Measurements from ENCODE around the gene DMRTC2.
A peak's percentile ranks its signal among the peaks of the same experiment; 100 is the strongest.

Gene DMRTC2

DNA sequence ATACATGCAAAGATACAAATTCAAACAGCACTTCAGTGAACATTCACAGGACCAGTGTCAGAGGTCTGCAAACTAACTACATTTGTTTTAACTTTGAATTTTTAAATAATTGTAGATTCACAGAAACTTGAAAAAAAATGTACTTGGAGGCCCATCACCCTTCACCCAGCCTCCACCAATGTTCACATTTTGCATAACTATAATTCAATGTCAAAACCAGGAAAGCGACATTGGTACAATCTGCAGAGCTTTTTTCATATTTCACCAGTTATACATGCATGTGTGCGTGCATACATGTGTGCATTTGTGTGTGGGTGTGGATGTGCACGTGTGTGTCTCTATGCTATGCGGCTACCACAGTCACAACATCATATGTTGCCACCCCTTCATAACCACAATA is 29.5 kb upstream of the DMRTC2 start:
- DNase-seq (ENCODE audit: low spot score), result no peak
- TF ChIP-seq, protein P1, sequence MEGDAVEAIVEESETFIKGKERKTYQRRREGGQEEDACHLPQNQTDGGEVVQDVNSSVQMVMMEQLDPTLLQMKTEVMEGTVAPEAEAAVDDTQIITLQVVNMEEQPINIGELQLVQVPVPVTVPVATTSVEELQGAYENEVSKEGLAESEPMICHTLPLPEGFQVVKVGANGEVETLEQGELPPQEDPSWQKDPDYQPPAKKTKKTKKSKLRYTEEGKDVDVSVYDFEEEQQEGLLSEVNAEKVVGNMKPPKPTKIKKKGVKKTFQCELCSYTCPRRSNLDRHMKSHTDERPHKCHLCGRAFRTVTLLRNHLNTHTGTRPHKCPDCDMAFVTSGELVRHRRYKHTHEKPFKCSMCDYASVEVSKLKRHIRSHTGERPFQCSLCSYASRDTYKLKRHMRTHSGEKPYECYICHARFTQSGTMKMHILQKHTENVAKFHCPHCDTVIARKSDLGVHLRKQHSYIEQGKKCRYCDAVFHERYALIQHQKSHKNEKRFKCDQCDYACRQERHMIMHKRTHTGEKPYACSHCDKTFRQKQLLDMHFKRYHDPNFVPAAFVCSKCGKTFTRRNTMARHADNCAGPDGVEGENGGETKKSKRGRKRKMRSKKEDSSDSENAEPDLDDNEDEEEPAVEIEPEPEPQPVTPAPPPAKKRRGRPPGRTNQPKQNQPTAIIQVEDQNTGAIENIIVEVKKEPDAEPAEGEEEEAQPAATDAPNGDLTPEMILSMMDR (IDR thresholded peaks at IDR 0.05; ENCODE audit: extremely low read depth, missing control alignments), result no peak

DNA sequence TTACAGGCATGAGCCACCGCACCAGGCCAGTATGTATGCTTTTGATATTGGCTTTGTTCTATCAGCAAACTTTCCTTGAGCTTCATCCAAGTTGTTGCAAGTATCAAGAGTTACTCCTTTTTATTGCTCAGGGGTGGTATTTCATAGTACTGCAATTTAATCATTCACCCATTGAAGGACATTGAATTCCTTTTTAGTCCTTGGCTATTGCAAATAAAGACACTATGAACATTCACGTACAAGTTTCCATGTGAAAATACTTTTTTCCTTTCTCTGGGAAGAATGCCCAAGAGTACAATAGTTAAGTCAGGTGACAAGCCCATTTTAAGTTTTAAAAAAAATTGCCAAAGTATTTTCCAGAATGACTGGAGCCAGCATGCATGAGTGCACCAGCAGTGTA is 28.1 kb upstream of the DMRTC2 start:
- DNase-seq (ENCODE audit: low spot score), result no peak
- TF ChIP-seq, protein P1 (IDR thresholded peaks at IDR 0.05; ENCODE audit: extremely low read depth, missing control alignments), result no peak

DNA sequence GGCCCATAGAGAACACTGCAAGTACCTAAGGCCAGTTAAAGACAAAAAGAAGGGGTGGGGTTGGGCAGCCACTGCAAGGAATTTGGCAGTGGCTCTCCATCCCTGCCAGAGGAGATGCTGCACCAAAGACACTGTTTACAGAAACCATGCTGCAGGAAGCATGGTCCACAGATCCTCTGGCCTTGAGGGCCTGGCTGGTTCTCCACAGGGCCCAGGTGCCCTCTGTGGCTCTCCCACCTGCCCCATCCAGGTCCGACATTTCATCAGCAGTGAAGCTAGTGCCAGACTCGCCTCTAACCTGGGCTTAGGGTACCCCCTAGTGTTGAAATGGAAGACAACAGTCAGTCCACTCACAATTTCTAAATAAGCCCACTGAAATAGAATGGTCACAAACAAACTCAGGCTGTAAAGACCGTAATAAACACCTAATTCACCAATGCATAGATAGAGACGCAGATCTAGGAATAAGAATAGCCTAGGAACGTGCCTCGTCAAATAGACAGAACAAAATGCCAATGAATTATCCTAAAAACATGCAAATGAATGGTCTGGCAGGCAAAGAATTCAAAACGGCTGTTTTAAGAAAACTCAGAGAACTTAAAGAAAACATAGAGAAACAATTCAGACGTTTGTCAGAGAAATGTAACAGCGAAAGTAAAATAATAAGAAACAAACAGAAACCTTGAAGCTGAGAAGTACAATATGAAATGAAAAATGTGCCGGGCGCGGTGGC is 23.7 kb upstream of the DMRTC2 start:
- TF ChIP-seq, protein P1 (IDR thresholded peaks at IDR 0.05; ENCODE audit: extremely low read depth, missing control alignments), result peak; percentile 71
- peak; percentile 81 for DNase-seq (ENCODE audit: low spot score)

DNA sequence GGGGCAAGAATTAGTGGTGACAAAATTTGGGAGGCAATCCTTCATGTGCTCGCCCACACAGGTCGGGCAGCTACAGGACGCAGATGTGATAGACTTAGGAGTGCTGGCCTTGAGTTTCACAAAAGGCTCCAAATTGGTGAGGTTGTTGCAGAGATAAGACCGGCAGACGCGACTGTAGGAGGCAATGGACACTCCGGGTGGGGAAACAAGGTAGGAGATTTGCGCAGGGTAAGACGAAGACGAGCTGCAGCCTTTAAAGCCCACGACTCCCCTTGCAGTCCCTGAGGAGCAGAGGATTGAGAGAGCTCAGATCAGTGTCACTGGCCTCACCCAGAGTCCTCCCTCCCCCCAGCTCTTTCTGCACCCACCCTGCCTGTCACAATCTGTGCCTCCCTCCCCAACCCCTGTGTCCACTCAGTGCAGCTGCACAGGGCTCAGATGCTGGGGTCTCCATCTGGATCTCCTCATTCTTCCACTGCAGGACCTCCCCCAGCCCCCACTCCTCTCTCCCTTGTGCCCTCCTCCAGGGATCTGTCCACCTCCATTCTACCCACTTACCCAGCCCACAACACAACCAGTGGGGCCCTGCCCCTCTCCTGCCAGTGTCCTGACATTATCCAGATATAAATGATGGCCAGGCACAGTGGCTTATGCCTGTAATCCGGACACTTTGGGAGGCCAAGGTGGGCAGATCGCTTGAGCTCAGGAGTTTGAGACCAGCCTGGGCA is 6.7 kb upstream of the DMRTC2 start:
- no peak for DNase-seq (ENCODE audit: low spot score)
- TF ChIP-seq, protein P1 (IDR thresholded peaks at IDR 0.05; ENCODE audit: extremely low read depth, missing control alignments), result no peak

DNA sequence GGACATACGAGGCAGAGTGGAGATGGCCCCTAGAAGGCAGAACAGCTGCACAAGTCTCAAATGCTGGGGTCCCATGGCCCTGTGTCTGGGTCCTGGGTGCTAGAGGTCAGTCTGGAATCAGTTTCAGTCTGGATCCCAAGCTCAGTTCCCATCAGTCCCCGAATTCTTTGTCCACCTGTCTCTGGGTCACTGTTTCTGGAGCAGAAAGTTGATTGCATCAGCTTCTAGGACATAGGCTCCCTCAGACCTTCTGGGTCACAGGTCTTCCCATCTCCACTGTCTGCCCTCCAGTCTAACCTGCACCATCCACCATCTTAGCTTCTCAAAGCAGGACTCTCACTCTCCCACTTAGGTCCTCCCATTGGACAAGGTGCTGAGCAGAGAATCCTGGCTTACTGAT is 5.6 kb upstream of the DMRTC2 start:
- TF ChIP-seq, protein P1 (IDR thresholded peaks at IDR 0.05; ENCODE audit: extremely low read depth, missing control alignments), result no peak
- no peak for DNase-seq (ENCODE audit: low spot score)

DNA sequence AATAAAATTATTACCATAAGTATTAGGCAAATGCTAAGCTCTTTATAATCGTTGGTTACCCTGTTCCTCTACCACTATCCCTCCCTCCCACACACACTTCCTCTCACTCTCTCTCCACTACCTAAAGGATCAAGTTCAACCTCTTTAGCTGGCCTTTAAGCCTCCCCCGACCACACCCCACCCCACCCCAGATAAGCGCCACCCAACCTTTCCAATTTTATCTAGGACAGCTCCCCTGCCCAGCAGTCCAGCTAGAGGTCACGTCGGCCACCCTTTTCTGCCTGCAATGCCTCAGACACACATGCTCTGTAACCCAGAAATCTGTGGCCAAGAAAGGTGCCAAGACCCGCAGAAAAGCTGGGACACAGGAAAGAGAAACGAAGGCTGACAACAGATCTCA is 1.5 kb upstream of the DMRTC2 start:
- DNase-seq (ENCODE audit: low spot score), result no peak
- TF ChIP-seq, protein P1 (IDR thresholded peaks at IDR 0.05; ENCODE audit: extremely low read depth, missing control alignments), result no peak

DNA sequence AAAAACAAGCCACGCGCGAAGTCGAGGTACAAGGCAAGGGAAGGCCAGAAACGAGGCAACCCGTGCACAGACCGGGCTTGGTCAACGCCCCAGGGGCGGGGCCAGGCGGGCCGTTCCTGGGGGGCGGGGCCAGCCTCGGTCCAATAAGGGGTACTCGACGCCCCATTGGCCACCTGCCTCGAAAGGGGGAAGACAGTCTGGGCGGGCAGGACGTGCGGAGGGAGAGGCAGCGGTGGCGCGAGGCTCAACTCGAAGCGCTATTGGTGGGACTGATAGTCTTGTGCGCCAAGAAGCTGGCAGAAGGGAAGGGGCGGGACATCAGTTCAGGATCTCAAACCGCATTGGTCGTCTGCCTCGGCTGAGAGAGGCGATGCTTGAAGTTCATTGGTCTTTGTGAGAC is 241 bp upstream of the DMRTC2 start, which contains the start of gene LYPD4:
LYPD4 (minus strand) TSS at position 83 of the 400 bp plus-strand sequence. CDS start 5,398 bp downstream, outside the sequence.
- no peak for DNase-seq (ENCODE audit: low spot score)
- TF ChIP-seq, protein P1 (IDR thresholded peaks at IDR 0.05; ENCODE audit: extremely low read depth, missing control alignments), result no peak
